ENCODE measurements around the gene TMEM178B. TPM values are rescaled to one million over a fixed set of nuclear protein-coding genes. Genes with fewer than 3 reads are reported as not detected.

Gene TMEM178B
- total and polyA plus RNA-seq, 2 of the 4 experiments (the other 2 are of a cell fraction) = under 0.01 to 0.05 TPM

DNA sequence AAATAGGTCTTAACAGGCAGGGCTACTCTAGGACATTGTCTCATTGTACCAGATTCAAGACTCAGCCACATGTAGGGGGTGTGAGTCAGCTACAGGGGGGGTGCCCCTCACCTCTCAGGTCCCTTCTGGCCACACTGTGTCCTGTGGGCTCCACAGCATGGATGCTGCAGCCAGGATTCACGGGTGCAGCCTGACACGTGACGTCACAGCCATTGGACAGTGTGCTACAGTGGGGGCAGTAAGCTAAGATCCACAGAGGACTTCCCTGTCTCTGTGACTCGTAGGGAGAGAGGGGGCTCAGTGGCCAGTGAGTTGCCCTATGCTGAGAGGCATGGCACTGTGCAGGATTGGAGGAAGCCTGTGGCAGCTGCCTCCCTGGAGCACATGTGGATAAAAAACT is 77.9 kb downstream of the TMEM178B start:
- H3K27me3 ChIP-seq (ENCODE audit: control insufficient read depth, insufficient read depth, low read length) = no peaks in the 10 kb centered on the region
- H2AFZ ChIP-seq (replicated peaks; ENCODE audit: low read length, poor library complexity) = no peak overlapping the region
- no peaks in the 10 kb centered on the region for H3K4me1 ChIP-seq (ENCODE audit: control insufficient read depth, insufficient read depth, low read length)
- DNase-seq (no peak), ATAC-seq (ENCODE audit: low read depth) (no peak)
- in situ Hi-C loops (cut with MboI; ENCODE audit: low sequenced_read_pairs) (no loop called here), dilution Hi-C loops (cut with HindIII; ENCODE audit: low sequenced_read_pairs, unreplicated experiment) (no loop called here), intact Hi-C loops (cut with micrococcal nuclease) (no loop called here)
- H2BK20ac ChIP-seq (ENCODE audit: low read depth, low read length) = no peak overlapping the region
- H2AK5ac ChIP-seq (ENCODE audit: low read depth, low read length) = no peak overlapping the region
- TF ChIP-seq RAD21 (IDR thresholded peaks at IDR 0.05; ENCODE audit: low read length) (no peak), CHD1 (IDR thresholded peaks at IDR 0.05; ENCODE audit: low read depth, low read length) (no peak), USF2 (IDR thresholded peaks at IDR 0.05; ENCODE audit: low read depth, low read length) (no peak), SMC3 (IDR thresholded peaks at IDR 0.05; ENCODE audit: low read depth, low read length) (no peak)
- no peak overlapping the region for H3K27ac ChIP-seq (ENCODE audit: insufficient read depth, low read length)
- no peak overlapping the region for H4K5ac ChIP-seq (ENCODE audit: low read depth, low read length)
- no peak overlapping the region for H3K4me3 ChIP-seq (ENCODE audit: insufficient read depth, low read depth, low read length)
- no peak overlapping the region for H2BK120ac ChIP-seq (ENCODE audit: low read depth, low read length)
- H3K23ac ChIP-seq (ENCODE audit: low read depth, low read length) = no peak overlapping the region
- H3K9ac ChIP-seq (ENCODE audit: low read depth, low read length) = no peak overlapping the region
- no peak overlapping the region for H2BK15ac ChIP-seq (ENCODE audit: low read depth, low read length)
- H3K4me2 ChIP-seq (ENCODE audit: low read depth, low read length) = no peak overlapping the region
- H3K14ac ChIP-seq (replicated peaks; ENCODE audit: low read depth, low read length) = no peak overlapping the region
- H3K79me1 ChIP-seq (ENCODE audit: low read depth in 1 of 2, low read length in 2 of 2) = no peaks in the 10 kb centered on the region
- ChIA-PET POLR2A (ENCODE audit: unreplicated experiment) (no interaction called here), CTCF (no interaction called here)
- H3K18ac ChIP-seq (ENCODE audit: low read depth, low read length) = no peak overlapping the region
- H3K56ac ChIP-seq (ENCODE audit: extremely low read depth, insufficient read depth, low read length) = no peak overlapping the region
- BruUV-seq (replicated peaks) = no TSS peak
- no peaks in the 10 kb centered on the region for H3K36me3 ChIP-seq (ENCODE audit: control insufficient read depth, insufficient read depth, low read length)
- H4K8ac ChIP-seq (ENCODE audit: low read depth in 2 of 2, low read length in 2 of 2) = no peak overlapping the region
- WGBS, 2 experiments (ENCODE audit: extremely low coverage in 2 of 2, insufficient read length in 1 of 2) = no CpG with 5 or more reads among the region's 4 CpGs
- H3K9me3 ChIP-seq (ENCODE audit: control insufficient read depth, insufficient read depth, low read length) = peaks cover 12% of the 10 kb centered on the region
- no peak overlapping the region for H2AK9ac ChIP-seq (replicated peaks; ENCODE audit: low read depth, low read length, poor library complexity)
- H4K91ac ChIP-seq (ENCODE audit: insufficient read depth, low read depth, low read length) = no peak overlapping the region
- no peaks in the 10 kb centered on the region for H3K9me1 ChIP-seq (ENCODE audit: insufficient read depth, low read length)
- H3K4ac ChIP-seq (ENCODE audit: low read depth, low read length) = no peak overlapping the region
- H2BK5ac ChIP-seq (ENCODE audit: low read depth, low read length, poor library complexity, severe bottlenecking) = no peak overlapping the region
- no peaks in the 10 kb centered on the region for H4K20me1 ChIP-seq (ENCODE audit: insufficient read depth, low read length)

Measured in IMR-90 (cell line).